NCI-H446 (cell line): ENCODE measurements around the gene PKP3.
"Not testable (repeated sequence)": the region's sequence is repeated elsewhere in the genome, so short reads cannot be mapped to it uniquely, and the experiment has no call there.

ENCODE experiments used
- DNase-seq, 2 experiments: peaks; one replicate each; lab custom pipeline; 2025; lab: John Stamatoyannopoulos, UW

PKP3 gene

DNA sequence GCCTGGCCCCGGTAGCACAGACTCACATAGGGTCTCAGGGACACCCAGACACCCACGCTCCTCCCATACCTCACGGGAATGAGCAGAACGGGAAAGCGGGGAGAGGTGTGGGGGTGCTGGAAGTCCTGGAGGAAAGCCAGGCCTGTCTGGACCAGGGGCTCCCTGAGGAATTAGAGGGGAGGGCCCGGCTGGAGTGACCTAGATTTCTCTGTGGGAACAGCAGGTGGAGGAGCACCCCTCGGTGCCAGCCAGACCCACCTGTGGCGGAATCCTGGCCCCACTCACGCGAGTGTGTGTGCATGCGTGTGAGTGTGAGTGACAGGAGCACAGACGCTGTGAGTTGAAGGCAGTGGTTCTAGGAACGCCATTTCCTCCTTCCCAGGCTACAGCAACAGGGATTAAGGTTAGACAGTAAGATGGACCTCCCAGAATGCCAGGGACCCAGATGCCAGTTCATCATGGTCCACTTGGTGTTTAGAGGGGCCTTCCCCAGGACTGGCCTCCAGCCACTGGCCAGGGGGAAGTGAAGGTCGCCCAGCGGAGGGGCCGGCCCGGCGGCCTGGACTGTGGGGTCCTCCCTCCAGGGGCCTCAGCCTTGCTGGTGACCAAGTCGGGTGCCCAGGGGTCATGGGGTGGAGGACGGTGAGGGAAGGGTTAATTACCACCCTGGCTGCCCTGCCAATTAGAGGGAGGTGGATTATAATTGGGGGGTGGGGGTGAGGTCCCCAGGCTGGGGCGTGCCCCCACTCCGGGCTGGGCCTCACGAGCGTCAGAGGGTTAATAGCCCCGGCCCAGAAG lies 1.0 kb downstream of the PKP3 start:
- no peak for DNase-seq

- DNase-seq: no peak
These were observed 1.9 kb downstream of the PKP3 start for GRCh38 chr11:395866-396265.

DNA sequence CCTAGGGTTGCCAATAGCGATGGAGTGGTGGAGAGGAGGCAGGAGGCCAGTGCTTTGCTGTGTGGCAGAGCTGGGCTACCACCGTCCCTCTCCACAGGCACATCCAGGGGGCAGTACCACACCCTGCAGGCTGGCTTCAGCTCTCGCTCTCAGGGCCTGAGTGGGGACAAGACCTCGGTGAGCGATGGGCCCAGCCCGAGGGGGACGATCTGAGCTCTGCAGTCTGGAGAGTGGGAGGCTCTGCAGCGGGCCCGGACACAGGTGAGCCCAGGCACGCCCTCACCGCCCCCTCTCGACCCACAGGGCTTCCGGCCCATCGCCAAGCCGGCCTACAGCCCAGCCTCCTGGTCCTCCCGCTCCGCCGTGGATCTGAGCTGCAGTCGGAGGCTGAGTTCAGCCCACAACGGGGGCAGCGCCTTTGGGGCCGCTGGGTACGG lies 2.5 kb downstream of the PKP3 start:
- DNase-seq: no peak

- no peak for DNase-seq
These were observed 3.0 kb downstream of the PKP3 start for GRCh38 chr11:396948-397548.

- DNase-seq: peak; percentile 13 to 38
These were observed 4.8 kb downstream of the PKP3 start for GRCh38 chr11:398826-399225.

DNA sequence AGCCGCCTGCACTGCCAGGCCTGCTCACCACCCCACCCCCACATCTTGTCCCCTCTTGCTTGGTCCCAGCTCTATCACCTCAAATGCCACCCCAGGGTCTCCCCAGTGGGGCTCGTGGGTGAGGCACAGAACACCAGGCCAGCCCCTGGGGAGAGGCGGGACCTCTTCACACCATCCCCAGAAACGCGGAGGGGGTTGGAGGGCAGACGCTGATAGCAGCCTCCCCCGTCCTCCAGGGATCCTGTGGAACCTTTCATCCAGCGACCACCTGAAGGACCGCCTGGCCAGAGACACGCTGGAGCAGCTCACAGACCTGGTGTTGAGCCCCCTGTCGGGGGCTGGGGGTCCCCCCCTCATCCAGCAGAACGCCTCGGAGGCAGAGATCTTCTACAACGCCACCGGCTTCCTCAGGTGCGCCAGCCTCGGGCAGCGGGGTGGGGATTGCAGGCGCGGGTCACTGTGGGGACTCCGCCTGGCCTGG lies 5.8 kb downstream of the PKP3 start:
- no peak for DNase-seq

- DNase-seq: no peak
These were observed 6.3 kb downstream of the PKP3 start for GRCh38 chr11:400241-400689.

DNA sequence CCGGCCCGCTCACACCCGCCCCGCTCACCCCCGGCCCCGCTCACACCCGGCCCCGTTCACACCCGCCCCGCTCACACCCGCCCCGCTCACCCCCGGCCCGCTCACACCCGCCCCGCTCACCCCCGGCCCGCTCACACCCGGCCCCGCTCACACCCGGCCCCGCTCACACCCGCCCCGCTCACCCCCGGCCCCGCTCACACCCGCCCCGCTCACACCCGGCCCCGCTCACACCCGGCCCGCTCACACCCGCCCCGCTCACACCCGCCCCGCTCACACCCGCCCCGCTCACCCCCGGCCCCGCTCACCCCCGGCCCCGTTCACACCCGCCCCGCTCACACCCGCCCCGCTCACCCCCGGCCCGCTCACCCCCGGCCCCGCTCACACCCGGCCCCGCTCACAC lies 7.2 kb downstream of the PKP3 start:
- DNase-seq: not testable (repeated sequence)

DNA sequence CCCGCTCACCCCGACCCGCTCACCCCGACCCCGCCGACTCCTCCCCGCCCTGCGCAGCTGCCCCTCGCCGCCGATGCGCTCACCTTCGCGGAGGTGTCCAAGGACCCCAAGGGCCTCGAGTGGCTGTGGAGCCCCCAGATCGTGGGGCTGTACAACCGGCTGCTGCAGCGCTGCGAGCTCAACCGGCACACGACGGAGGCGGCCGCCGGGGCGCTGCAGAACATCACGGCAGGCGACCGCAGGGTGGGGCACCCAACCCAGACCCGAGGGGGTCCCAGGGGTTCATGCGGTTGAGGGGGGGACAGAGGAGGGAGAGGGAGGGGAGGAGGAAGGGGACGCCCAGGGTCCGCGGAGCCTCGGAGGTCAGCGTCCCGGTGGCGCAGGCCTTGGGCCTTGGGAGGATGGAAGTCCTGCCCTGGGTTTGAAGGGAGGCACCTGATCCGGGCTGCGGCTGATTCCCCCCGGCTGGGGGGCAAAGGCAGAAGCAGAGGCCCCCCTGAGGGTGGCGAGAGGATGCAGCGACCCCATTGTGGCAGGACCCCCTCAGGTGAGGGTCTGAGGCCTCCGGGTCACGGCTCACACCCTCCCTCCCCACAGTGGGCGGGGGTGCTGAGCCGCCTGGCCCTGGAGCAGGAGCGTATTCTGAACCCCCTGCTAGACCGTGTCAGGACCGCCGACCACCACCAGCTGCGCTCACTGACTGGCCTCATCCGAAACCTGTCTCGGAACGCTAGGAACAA lies 9.2 kb downstream of the PKP3 start:
- no peak for DNase-seq

- no peak for DNase-seq
These were observed 9.9 kb downstream of the PKP3 start for GRCh38 chr11:403761-404431.

- DNase-seq: no peak
These were observed 10.7 kb downstream of the PKP3 start for GRCh38 chr11:404551-405264.

DNA sequence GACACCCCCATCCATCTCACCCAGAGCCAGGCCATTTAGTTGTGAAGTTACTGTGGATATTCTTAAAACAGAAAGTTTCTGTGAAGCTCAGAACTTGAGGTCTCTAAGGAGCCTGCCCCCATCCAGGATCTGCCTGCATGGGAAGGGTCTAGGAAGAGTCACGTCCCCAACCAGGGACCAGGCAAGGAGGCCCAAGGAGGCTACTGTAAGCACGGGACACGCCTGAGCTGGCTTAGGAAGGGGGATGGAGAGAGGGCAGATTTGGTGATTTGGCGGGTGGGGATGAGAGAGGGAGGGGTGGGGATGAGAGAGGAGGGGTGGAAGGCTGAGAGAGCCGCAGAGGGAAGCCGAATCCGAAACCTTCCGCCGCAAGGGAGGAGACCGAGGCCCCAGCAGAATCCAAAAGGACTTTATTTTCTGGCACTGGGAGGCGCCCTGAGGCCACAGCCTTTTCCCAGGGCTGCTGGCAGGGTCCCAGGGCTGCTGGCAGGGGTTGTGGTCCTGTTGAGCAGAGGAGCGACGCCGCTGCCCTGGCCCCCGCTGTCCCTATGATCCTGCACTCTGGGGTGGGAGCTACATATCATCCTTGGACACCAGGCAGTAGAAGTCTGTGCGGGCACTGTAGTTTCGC lies 11.4 kb downstream of the PKP3 start:
- DNase-seq: peak in 1 of 2 experiments; percentile 46

GRCh38 chr11:405954-406795 lies 12.2 kb downstream of the PKP3 start:
- DNase-seq: no peak

- peak in 1 of 2 experiments; percentile 86 for DNase-seq
These were observed 13.0 kb downstream of the PKP3 start for GRCh38 chr11:406796-407650.

DNA sequence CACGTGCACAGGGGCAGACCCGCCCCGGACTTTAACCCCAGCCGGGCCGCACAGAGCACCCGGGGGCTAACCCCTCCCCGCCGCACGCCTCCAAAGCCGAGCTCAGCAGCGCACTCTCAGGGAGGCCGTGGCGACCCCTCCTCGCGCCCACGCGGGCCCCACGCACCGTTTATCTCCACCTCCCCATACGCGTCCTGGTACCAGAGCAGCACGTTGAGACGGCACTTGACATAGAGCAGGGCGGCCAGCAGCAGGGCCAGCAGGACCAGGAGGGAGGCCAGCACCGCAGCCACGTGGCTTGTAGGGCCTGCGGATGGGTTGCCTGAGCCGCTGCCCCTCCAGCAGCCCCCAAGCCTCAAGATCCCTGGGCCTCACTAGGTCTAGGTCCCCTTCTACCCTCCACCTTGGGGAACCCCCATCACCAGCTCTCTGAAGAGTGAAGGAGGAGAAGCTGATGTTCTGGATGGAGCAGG lies 13.7 kb downstream of the PKP3 start:
- no peak for DNase-seq

DNA sequence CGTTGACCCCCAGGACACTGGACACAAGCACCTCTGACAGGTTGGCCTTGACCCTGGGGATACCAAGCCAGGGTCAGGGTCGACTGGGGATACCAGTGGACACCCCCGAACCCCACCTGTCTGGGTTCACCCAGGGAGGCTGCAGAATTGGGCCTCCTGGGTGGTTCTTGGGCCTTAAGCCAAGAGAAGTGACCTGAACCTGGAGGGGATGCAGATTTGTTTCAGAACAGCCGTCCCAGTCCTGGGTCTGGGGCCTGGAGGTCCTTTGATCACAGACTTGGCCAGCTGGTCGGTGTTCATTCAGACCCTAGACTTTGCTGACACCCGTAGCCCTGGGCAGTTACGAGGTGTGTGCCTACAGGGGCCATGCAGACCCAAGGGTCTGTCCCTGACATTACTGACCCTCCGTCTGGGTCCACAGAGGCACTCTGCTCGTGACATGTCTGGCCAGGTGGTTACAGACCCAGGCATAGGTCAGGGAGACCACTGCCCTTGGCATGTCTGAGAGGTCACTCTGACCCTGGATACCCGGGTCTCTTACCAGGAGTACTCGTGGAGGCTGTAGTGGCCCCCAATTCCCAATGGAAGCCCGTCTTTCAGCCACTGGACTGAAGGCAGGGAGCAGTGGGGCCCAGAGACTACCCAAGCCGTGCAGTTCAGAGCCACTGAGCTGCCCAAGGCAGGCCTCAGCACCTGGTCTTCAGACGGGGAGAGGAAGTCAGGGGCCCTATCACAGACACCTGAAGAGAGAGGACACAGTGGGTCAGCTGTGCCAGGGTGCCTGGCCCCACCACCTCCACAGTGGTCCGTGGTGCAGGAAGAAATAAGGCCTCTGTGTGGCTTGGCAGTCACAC lies 14.4 kb downstream of the PKP3 start:
- DNase-seq: no peak

DNA sequence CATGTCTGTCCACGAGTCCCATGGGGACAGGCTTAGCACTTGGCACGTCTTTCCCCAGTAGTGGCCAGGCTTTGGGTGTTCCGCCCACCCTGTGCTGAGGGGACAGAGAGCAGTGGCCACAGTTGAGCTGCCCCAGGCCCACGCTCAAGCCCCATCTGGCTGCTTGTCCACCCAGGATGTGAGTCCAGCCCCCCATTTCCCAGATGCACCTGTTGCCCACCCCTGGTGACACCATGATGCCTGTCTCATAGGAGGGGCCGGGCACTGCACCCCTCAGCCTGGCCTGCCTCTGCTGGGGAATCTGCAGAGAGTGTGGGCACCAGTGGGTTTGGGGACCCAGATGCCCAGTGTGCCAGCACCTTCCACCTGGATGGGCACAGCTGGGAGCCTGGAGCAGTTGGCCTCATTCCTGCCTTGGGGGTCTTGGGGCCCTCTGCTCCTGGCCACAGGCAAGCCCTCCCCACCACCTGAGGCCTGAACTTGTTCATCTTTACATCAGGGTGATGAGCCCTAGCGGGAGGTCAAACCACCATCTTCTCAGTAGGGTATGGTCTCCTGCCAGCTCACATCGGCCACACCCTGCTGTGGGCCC lies 15.1 kb downstream of the PKP3 start:
- no peak for DNase-seq
